Measurements from ENCODE around the gene SPON2.

Gene SPON2

DNA sequence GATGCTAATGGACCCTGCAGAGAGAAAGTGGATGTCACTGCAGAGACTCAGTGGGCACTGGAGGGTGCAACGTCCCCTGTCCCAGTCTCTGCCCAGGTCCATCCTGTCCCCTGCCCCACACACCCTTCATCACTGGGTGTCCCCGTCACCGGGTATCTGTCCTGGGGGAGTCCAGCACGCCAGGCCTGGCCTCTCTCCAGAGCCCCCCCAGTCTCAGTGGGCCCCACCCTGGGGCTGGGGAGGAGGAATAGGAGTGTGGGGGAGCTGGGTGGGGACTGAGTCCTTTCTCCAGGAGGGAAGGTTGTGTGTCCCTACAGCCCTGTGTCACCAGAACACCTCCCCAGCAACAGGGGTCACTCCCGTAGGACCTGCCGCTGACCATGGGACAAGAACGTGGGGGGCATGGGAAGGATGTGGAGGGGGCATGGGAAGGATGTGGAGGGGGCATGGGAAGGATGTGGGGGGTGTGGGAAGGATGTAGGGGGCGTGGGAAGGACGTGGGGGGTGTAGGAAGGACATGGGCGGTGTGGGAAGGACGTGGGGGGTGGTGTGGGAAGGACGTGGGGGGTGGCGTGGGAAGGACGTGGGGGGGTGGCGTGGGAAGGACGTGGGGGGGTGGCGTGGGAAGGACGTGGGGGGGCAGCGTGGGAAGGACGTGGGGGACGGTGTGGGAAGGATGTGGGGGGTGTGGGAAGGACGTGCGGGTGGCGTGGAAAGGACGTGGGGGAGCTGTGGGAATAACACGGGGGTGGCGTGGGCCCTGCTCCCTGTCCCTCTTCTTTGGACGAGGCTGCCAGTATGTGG, 21.0 kb upstream of the SPON2 start:
- no peak for DNase-seq

- DNase-seq = no peak
Measured at GRCh38 chr4:1192493-1193205, 20.3 kb upstream of the SPON2 start.

DNA sequence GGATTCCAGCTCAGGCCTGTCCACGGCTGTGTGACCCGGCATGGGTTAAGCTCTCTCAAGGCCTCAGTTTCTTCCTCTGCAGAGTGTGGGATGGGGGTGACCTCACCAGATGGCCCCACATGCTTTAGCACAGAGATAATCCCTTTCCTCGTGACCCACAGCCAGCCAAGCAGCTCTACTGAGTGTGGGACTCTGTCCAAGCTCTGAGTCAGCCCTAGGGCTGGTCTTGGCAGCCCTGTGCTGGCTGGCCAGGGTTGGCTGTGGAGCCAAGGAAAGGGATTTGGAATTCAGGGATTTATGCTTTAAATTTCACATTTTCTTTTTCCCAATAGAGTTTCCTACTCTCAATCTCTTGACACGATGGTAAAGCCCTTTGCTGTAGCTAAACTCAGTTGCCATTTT, 19.7 kb upstream of the SPON2 start:
- DNase-seq = no peak

DNA sequence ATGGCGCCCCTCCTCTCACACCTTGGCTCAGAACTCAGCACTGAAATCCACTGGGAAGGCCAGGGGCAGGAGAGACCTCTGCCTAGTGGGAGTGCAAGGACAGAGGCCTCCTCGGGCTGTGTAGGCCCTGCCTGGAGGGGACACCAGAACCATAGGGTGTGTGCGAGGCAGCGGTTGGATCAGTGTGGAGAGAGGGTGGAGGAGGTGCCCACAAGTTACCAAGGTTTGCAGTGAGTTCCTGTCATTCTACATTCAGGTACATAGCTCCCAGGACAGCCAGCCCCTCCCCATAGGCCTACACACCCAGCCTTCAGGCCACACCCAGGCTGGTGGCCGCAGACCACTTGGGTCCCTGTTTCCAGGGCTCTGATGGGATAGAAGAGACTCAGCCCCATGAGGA, 19.2 kb upstream of the SPON2 start:
- no peak for DNase-seq

GRCh38 chr4:1187182-1187581, 14.8 kb upstream of the SPON2 start:
- peak; percentile 49 to 76 for DNase-seq

GRCh38 chr4:1183985-1184773, 11.8 kb upstream of the SPON2 start:
- DNase-seq = peak in 1 of 2 donors; percentile 50

DNA sequence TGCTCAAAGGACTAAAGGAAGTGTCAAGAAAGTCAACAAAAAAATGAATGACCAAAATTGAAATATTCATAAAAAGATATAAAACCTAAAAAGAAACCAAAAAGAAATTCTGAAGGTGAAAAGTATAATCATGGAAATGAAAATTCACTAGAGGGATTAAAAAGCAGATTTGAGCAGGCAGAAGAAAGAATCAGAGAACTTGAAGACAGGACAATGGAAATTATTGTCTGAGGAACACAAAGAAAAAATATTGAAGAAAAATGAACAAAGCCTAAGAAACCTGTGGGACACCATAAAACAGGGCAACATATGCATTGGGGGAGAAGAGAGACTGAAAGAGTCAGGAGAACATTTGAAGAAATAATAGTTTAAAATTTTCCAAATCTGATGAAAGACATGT, 9.9 kb upstream of the SPON2 start:
- DNase-seq = no peak

DNA sequence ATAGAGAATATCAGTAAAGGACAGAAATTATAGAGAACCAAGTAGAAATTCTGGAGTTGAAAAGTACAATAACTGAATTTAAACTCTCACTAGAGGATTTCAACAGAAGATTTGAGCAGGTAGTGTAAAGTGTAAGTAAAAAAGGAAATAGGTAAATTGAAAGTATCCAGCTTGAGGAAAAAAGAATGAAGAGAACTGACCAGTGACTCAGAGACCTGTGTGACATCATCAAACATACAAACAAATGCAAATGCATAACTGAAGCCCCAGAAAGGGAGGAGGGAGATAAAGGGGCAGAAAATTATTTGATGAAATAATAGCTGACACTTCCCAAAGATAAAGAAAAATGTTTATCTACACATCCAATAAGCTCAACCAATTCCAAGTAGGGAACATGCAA, 8.3 kb upstream of the SPON2 start:
- no peak for DNase-seq

DNA sequence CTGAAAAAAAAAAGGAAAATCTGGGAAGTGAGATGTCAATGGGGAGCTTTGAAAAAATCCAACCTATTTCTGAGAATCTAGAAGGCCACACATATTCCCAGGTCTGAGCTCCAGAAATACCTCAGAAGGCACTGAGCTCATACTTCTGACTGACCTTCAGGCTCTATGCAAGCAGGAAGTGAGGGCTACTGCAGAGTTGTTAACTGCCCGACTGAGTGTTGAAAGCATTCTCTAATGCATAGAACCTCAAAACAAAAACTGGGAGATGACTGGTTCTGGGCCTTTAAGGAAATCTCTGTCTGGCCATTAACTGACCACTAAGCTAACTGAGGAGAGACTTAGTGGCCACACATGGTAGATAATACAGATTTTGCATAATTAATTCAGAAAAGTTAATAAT, 7.6 kb upstream of the SPON2 start:
- DNase-seq = no peak

- DNase-seq = no peak
Measured at GRCh38 chr4:1179089-1179441, 6.7 kb upstream of the SPON2 start.

DNA sequence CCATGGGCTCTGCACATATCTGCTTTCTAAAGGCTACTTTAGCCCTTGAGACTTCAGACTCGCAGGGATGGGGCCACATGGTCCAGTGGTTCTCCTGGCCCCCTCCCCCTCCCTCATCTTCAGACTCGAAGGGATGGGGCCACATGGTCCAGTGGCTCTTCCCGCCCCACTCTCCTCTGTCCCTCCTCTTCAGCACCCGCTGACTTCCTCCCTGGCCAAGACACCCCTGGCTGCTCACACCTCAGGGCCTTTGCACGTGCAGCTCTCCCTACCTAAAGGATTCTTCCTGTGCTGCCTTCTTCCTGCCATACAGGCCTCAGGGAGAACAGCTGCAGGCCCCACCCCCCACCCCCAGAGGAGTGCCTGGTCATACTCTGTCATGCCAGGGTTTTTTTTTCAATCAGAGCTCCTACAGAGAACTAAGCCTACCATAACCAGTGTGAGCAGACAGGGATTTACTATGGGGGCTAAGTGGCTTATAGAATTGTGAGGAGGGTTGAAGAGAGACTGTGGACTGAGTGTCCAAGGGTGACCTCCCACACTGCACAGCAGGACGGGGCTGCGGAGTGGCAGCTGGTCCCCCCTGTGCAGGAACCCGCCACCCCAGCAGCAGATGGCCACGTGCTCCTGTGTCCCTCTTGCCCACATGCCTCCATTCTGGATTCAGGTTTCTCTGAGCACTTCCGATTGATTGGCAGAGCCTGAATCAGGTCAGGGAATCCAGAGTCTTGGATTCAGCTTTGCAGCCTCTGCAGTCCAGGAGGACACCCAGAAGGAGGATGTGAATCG, 6.1 kb upstream of the SPON2 start:
- DNase-seq = no peak

- DNase-seq = peak; percentile 52 to 67
Measured at GRCh38 chr4:1177274-1178141, 5.1 kb upstream of the SPON2 start.

GRCh38 chr4:1176398-1177273, 4.3 kb upstream of the SPON2 start:
- no peak for DNase-seq

DNA sequence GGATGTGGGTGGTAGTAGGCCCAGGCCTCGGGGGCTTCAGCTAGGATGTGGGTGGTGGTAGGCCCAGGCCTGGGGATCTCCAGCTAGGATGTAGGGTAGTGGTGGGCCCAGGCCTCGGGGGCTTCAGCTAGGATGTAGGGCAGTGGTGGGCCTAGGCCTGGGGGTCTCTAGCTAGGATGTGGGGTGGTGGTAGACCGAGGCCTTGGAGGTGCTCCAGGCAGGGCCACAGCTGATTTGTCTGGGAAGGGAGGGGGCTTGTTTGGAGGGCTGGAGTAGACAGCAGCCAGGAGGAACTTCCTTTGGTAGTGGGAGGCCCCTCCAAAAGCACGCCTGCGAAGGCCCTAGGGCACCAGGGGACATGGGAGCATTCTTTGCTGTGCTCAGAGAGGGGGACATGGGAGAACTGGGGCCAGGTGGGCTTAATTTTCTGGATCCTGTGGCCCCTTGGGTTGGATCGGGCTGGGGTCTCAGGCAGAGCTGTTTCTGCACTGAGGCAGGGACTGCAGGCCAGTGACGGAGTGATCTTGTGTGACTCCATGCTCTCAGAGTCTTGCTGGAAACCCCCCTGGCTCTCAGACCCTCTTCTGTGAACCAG, 3.3 kb upstream of the SPON2 start:
- DNase-seq = no peak

- no peak for DNase-seq
Measured at GRCh38 chr4:1174941-1175634, 2.7 kb upstream of the SPON2 start.

DNA sequence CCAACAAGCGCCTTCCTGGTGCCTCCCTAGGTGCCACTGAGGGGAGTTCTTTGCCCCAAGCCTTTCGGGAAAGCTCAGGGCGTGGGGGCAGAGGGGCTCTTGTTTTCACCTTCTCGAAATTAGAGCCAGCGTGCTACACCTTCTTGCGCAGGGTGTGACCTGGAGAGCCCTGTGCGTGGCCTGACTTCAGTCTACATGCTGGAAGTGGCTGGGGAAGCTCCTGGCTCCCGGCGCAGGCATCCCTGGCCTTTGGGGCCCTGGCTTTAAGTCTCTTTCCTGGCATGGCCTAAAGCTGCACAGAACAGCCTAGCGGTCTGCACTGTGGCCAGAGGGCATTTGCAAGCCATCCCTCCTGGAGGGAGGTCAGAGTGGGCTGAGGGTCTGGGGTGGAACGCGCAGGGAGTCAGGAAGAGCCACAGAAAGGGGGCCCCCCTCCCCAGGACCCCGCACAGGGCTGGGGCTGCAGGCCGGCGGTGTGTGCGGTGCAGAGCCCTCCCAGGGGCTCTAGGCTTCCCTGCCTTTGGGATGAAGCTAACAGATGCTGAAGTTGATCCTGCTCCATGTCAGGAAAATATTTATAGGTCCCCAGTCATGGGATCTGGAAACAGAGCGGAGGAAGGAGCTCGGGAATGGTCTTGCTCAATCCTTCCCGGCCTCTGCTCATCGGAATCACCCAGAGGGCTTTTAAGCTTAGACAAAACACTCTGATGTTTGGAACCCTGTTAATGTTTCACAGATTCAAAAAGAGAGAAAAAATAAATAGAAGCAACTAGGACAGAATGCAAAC, 781 bp upstream of the SPON2 start:
- no peak for DNase-seq

DNA sequence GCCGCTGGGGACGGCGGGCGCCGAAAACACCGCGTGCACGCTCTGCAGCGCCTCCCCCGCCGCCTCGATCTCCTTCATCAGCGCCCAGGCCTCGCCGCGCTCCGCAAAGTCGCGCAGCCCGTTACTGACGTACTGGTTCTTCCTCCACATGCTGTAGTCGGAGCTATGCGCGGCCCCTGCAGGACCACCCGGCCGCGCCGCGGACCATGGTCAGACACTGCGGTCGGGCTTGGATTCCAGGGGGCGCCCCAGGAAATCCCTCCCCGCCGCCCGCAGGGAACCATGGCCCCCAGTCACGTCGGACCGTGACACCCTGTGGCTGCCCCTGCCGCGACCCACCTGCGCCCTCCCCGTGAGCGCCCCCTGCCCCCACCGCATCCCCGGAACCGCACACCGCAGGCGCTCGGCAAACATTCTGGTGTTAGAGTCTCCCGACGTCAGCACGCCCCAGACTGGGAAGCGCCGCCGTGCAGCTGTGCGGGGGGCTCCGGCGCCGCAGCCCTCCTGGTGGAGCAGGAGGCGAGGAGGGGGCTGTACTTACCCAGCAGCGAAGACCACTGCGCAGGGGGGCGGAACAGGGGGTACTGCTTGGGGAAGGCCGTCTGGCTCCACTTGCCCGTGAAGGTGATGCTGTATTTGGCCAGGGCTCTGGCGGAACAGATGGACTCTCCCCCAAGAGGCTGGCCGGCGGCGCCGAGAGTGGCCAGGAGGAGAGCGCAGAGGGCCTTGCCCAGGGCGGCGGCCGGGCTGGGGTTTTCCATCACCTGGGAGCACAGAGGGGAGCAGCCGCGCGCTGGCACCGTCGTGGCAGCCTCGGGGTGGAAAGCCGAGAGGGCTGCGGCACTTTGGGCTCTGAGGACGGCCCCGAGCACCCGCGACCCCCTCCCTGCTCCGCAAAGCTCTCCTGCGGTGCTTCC, 814 bp downstream of the SPON2 start:
- DNase-seq = peak; percentile 50 to 63

GRCh38 chr4:1170976-1171310, 1.4 kb downstream of the SPON2 start:
- DNase-seq = no peak
